Measurements from ENCODE around the gene PRKAR1B. TPM values are rescaled to one million over a fixed set of nuclear protein-coding genes. Genes with fewer than 3 reads are reported as not detected.
"Not testable (repeated sequence)": the region's sequence is repeated elsewhere in the genome, so short reads cannot be mapped to it uniquely, and the experiment has no call there.

PRKAR1B gene
- total RNA-seq, 1 experiment from 2014 or later = 14.1 TPM

- BruUV-seq (replicated peaks) = no TSS peak
- no peak overlapping the region for H3K27ac ChIP-seq (ENCODE audit: low read depth, low read length)
- DNase-seq (ENCODE audit: low read depth, low spot score) = no peak
- no peaks in the 10 kb centered on the region for H3K9me2 ChIP-seq (ENCODE audit: insufficient read depth)
- H2AFZ ChIP-seq (ENCODE audit: low read depth, low read length, poor library complexity, severe bottlenecking) = no peak overlapping the region
- H3K4me2 ChIP-seq (ENCODE audit: low read length) = no peak overlapping the region
- no peaks in the 10 kb centered on the region for H4K20me1 ChIP-seq (ENCODE audit: insufficient read depth)
- no peak overlapping the region for H3K4me3 ChIP-seq (replicated peaks in 1 of 2; ENCODE audit: low read depth in 1 of 2, low read length in 2 of 2)
- ChIA-PET RAD21 (ENCODE audit: low non-redundant PET in 1 of 2, low total read pairs in 2 of 2, uncharacterized antibody in 2 of 2, unreplicated experiment in 2 of 2) (no interaction called here), POLR2A (no interaction called here), CTCF (no interaction called here)
- intact Hi-C loops (cut with micrococcal nuclease) = no loop called here
- H3K9ac ChIP-seq (ENCODE audit: low read length) = no peak overlapping the region
- no peaks in the 10 kb centered on the region for H3K36me3 ChIP-seq (ENCODE audit: control insufficient read depth in 1 of 2, insufficient read depth in 2 of 2, low read length in 2 of 2)
- no peak for ATAC-seq
- TF ChIP-seq REST (IDR thresholded peaks at IDR 0.05; ENCODE audit: low read depth) = no peak
- no peak for TF ChIP-seq EZH2 (IDR thresholded peaks at IDR 0.05)
- no peak for TF ChIP-seq POLR2AphosphoS5 (IDR thresholded peaks at IDR 0.05; ENCODE audit: low read depth, low read length)
- no peak for TF ChIP-seq TCF7L2 (IDR thresholded peaks at IDR 0.05; ENCODE audit: borderline replicate concordance, extremely low read depth, insufficient read depth, insufficient read length)
- no peak for TF ChIP-seq ZNF274 (IDR thresholded peaks at IDR 0.05; ENCODE audit: low read depth, low read length)
- TF ChIP-seq RAD21 (IDR thresholded peaks at IDR 0.05; ENCODE audit: low read depth) = no peak
- no peak for TF ChIP-seq SIN3A (IDR thresholded peaks at IDR 0.05; ENCODE audit: low read depth)
- no peak for TF ChIP-seq CTCF (IDR thresholded peaks at IDR 0.05 in 2 of 3, conservative IDR thresholded peaks at IDR 0.05 in 1 of 3; ENCODE audit: borderline replicate concordance in 1 of 3, insufficient read depth in 1 of 3, low read depth in 2 of 3, low read length in 2 of 3)
- TF ChIP-seq ZFX (IDR thresholded peaks at IDR 0.05) = no peak
- no peak for TF ChIP-seq SRF (IDR thresholded peaks at IDR 0.05; ENCODE audit: low read depth)
- TF ChIP-seq FOSL1 (IDR thresholded peaks at IDR 0.05; ENCODE audit: low read depth) = no peak
- no peak for TF ChIP-seq POLR2A (IDR thresholded peaks at IDR 0.05; ENCODE audit: borderline replicate concordance, extremely low read depth, insufficient read depth, insufficient read length)
- no peak for TF ChIP-seq MAX (IDR thresholded peaks at IDR 0.05)
- no peak for TF ChIP-seq CBX3 (IDR thresholded peaks at IDR 0.05; ENCODE audit: low read depth)
- no peaks in the 10 kb centered on the region for H3K27me3 ChIP-seq (ENCODE audit: insufficient read depth, low read length)
- no peaks in the 10 kb centered on the region for H3K79me2 ChIP-seq (ENCODE audit: insufficient read depth, low read length)
- H3K9me3 ChIP-seq (ENCODE audit: control insufficient read depth in 1 of 2, insufficient read depth in 1 of 2, low read depth in 1 of 2, low read length in 2 of 2) = peaks cover 0 to 4% of the 10 kb centered on the region in 2 experiments; a peak in 1 of 4 replicates
- no peaks in the 10 kb centered on the region for H3K4me1 ChIP-seq (ENCODE audit: control insufficient read depth in 1 of 2, insufficient read depth in 2 of 2, low read length in 2 of 2)
Measured at GRCh38 chr7:552868-553635, 174.0 kb downstream of the PRKAR1B start.

- CTCF ChIA-PET; H3K9me3 ChIP-seq (ENCODE audit: control insufficient read depth in 1 of 2, insufficient read depth in 1 of 2, low read depth in 1 of 2, low read length in 2 of 2); H3K36me3 ChIP-seq (ENCODE audit: control insufficient read depth in 1 of 2, insufficient read depth in 2 of 2, low read length in 2 of 2); ATAC-seq; H3K79me2 ChIP-seq (ENCODE audit: insufficient read depth, low read length); H3K27me3 ChIP-seq (ENCODE audit: insufficient read depth, low read length); H3K4me1 ChIP-seq (ENCODE audit: control insufficient read depth in 1 of 2, insufficient read depth in 2 of 2, low read length in 2 of 2); H4K20me1 ChIP-seq (ENCODE audit: insufficient read depth); H2AFZ ChIP-seq (ENCODE audit: low read depth, low read length, poor library complexity, severe bottlenecking); POLR2A ChIA-PET; RAD21 ChIA-PET (ENCODE audit: low non-redundant PET in 1 of 2, low total read pairs in 2 of 2, uncharacterized antibody in 2 of 2, unreplicated experiment in 2 of 2); H3K4me2 ChIP-seq (ENCODE audit: low read length); DNase-seq (ENCODE audit: low read depth, low spot score); BruUV-seq (replicated peaks); H3K9me2 ChIP-seq (ENCODE audit: insufficient read depth); H3K4me3 ChIP-seq (replicated peaks in 1 of 2; ENCODE audit: low read depth in 1 of 2, low read length in 2 of 2); intact Hi-C loops (cut with micrococcal nuclease); H3K9ac ChIP-seq (ENCODE audit: low read length); H3K27ac ChIP-seq (ENCODE audit: low read depth, low read length): not testable (repeated sequence)
Measured at GRCh38 chr7:552151-552867, 174.8 kb downstream of the PRKAR1B start.

Measured in HCT116 (cell line).